GM12891 (cell line): ENCODE data around the gene EEF2K.
"Not testable (repeated sequence)": the region's sequence is repeated elsewhere in the genome, so short reads cannot be mapped to it uniquely, and the experiment has no call there.

Experiments
- DNase-seq: peaks from one replicate; pipeline ENCODE4 v3.0.0; 2011; ENCODE audit warnings: low spot score; ENCODE audit not compliant: insufficient read length
- FAIRE-seq: peaks from 2 replicates; lab custom pipeline; 2011; peaks lifted over from hg19 to GRCh38; lab: Jason Lieb, UNC
- PAX5 ChIP-seq: IDR thresholded peaks from 2 replicates; pipeline ENCODE4 v1.6.1; 2011; ENCODE audit warnings: low read length, moderate library complexity, mild to moderate bottlenecking; ENCODE audit not compliant: insufficient read depth, severe bottlenecking
- POLR2A ChIP-seq: IDR thresholded peaks from 2 replicates; pipeline ENCODE4 v1.6.1; 2011; ENCODE audit warnings: low read depth, low read length, control low read depth
- POLR2AphosphoS5 ChIP-seq: IDR thresholded peaks from 2 replicates; pipeline ENCODE4 v1.6.1; 2011; ENCODE audit warnings: low read depth, low read length, control low read depth
- POU2F2 ChIP-seq: IDR thresholded peaks from 2 replicates; pipeline ENCODE4 v1.6.1; 2011; ENCODE audit warnings: low read depth, mild to moderate bottlenecking, control low read depth, low read length, moderate library complexity
- SPI1 ChIP-seq: IDR thresholded peaks from 2 replicates; pipeline ENCODE4 v1.6.1; 2011; ENCODE audit warnings: low read depth, low read length, control low read depth
- TAF1 ChIP-seq: IDR thresholded peaks from 2 replicates; pipeline ENCODE4 v1.6.1; 2011; ENCODE audit warnings: low read depth, low read length, control low read depth

The EEF2K gene

DNA sequence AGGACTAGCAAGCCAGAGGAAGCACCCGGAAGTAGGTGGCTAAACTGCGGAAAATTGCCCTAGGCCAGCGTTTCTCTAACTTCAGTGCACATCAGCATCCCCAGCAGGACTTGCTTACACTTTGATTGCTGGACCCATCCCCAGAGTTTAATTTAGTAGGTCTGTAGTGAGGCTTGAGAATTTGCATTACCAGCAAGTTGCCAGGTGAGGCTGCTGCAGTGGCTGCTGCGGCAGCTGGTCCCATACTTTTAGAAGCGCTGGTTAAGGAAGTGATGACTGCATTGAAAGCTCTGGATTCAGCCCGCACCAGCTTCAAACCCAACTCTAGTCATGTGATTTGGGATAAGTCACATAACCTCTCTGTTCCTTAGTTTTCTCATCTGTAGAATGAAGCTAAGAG lies 4.2 kb downstream of the EEF2K start:
- FAIRE-seq (no peak), DNase-seq (no peak)
- TF ChIP-seq SPI1: no peak
- TF ChIP-seq TAF1: no peak
- no peak for TF ChIP-seq POLR2AphosphoS5
- TF ChIP-seq POLR2A: no peak
- TF ChIP-seq PAX5: no peak
- no peak for TF ChIP-seq POU2F2

DNA sequence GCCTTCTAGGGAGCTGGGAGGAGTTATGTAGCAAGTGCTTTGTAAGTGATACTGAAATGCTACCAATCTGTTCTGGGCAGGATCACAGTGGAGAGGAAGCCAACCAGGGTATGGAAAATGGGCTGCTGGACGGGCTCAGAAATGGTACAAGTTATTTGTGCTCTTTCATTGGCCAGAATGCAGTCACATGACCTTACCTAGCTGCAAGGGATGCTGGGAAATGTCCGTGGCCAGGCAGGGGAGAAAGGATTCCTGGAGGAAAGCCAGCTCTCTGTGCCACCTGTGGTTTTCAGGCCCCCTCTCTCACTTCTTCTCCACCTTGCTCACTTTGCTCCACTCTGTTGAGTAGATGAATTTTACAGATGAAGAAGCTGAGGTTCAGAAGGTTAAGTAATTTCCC lies 4.8 kb downstream of the EEF2K start:
- no peak for FAIRE-seq

DNA sequence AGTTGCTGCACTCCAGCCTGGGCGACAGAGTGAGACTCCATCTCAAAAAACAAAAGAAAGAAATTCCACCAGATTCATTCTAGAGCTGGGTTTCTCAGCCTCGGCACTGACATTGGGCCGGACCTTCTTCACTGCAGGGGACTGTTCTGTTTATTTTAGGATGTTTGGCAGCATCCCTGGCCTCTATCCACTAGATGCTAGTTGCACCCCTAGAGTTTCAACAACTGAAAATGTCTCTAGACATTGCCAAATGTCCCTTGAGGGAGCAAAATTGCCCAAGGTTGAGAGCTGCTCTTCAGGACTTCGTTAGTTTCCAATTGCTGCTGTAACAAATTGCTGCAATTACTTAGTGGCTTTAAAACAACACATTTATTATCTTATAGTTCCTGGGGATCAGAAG lies 7.2 kb downstream of the EEF2K start:
- no peak for FAIRE-seq
- DNase-seq: no peak
- no peak for TF ChIP-seq SPI1
- no peak for TF ChIP-seq TAF1
- no peak for TF ChIP-seq POU2F2
- no peak for TF ChIP-seq POLR2AphosphoS5
- no peak for TF ChIP-seq PAX5
- no peak for TF ChIP-seq POLR2A

More for the DNA sequence above, 4.8 kb downstream of the EEF2K start:
- DNase-seq: no peak
- no peak for TF ChIP-seq PAX5
- no peak for TF ChIP-seq POLR2A
- no peak for TF ChIP-seq POLR2AphosphoS5
- no peak for TF ChIP-seq TAF1
- TF ChIP-seq SPI1: no peak
- no peak for TF ChIP-seq POU2F2

DNA sequence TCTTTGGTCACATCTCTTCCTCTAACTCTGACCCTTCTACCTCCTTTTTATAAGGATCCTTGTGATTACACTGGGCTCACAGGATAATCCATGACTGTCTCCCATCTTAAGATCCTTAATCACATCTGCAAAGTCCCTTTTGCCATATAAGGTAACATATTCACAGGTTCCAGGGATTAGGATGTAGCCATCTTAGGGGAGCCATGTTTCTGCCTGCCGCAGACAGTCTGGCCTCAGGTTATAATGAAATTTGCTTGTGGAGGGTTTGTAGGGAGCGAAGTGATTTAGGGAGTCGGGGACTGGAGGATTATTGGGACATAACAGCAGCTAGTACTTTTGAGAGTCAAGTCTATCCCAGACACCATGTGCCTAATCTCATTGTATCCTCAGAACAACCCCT lies 7.7 kb downstream of the EEF2K start:
- FAIRE-seq: no peak

DNA sequence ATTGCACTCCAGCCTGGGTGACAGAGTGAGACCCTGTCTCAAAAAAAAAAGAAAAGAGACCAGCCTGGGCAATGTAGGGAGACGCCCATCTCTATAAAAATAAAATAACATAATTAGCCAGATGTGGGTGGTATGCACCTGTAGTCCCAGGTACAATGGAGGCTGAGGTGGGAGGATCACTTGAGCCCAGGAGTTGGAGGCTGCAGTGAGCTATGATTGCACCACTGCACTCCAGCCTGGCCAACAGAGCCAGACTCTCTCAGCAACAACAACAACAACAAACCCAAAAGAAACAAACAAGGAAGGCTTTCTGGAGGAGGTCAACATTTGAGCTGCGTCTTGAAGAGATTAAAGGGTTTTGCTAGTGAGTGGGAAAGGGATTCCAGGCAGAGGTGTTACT lies 8.3 kb downstream of the EEF2K start:
- DNase-seq (no peak), FAIRE-seq (no peak)
- no peak for TF ChIP-seq PAX5
- TF ChIP-seq POLR2AphosphoS5: no peak
- TF ChIP-seq POU2F2: no peak
- TF ChIP-seq TAF1: no peak
- TF ChIP-seq SPI1: no peak
- no peak for TF ChIP-seq POLR2A

More for the DNA sequence above, 7.7 kb downstream of the EEF2K start:
- no peak for DNase-seq
- TF ChIP-seq POLR2A (no peak), TAF1 (no peak), PAX5 (no peak)

DNA sequence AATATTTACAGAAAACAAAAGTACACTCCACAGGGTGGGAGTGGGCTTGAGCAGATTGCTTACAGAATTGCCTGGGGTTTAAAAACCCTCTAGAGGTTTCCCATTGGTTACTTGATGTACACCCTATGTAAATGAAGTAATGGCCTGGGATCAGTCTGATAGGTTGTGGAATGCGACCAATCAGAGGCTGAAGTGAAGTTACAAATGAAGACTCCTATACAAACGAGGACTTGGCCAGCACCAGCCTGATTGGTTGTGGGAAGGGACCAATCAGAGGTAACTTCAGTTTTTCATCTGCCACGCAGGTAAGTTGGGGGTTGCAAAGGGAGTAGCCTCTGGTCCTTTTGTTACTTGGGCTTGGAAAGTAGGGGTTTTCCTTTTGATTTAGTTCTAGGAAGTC lies 8.8 kb downstream of the EEF2K start:
- DNase-seq (no peak), FAIRE-seq (no peak)
- TF ChIP-seq POLR2A (no peak), POLR2AphosphoS5 (no peak), PAX5 (no peak), SPI1 (no peak), TAF1 (no peak), POU2F2 (no peak)

DNA sequence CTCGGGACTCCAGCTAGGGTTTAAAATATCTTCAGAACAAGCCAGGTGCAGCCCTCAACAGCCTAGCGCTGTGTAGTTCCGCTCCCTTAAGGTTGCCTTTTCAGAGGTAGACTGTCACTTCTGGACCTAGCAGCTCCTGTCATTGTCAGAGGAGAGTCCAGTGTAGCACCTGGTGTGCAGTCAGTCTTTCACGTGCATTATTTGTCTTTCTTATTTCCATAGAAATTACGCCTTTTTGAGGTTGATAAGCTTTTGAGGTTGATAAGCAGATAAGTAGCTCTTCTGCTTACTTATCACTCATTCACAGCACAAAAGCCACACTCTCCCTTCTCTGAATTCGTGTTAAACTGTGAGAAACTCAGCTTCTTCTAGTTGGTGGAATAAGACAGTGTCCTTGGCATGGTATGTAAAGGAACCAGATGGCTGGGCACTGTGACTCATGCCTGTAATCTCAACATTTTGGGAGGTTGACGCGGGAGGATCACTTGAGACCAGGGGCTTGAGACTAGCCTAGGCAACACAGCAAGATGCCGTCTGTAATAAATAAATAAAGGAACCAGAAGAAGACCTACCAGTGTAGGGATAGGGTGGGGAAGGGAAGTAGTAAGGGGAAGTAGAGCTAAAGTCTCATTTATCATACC lies 10.2 kb downstream of the EEF2K start:
- TF ChIP-seq PAX5 (no peak), POU2F2 (no peak), TAF1 (no peak), SPI1 (no peak), POLR2A (no peak), POLR2AphosphoS5 (no peak)
- no peak for DNase-seq
- peak; percentile 28 for FAIRE-seq

DNA sequence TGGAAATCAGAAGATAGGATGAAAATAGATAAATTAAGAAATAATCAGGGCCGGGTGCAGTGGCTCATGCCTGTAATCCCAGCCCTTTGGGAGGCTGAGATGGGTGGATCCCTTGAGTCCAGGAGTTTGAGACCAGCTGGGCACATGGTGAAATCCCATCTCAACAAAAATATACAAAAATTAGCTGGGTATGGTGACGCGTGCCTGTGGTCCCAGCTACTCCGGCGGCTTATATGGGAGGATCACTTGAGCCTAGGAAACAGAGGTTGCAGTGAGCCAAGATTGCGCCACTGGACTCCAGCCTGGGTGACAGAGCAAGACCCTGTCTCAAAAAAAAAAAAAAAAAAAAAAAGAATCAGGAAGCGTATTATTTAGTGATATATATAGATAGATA lies 10.8 kb downstream of the EEF2K start:
- FAIRE-seq, DNase-seq: not testable (repeated sequence)

DNA sequence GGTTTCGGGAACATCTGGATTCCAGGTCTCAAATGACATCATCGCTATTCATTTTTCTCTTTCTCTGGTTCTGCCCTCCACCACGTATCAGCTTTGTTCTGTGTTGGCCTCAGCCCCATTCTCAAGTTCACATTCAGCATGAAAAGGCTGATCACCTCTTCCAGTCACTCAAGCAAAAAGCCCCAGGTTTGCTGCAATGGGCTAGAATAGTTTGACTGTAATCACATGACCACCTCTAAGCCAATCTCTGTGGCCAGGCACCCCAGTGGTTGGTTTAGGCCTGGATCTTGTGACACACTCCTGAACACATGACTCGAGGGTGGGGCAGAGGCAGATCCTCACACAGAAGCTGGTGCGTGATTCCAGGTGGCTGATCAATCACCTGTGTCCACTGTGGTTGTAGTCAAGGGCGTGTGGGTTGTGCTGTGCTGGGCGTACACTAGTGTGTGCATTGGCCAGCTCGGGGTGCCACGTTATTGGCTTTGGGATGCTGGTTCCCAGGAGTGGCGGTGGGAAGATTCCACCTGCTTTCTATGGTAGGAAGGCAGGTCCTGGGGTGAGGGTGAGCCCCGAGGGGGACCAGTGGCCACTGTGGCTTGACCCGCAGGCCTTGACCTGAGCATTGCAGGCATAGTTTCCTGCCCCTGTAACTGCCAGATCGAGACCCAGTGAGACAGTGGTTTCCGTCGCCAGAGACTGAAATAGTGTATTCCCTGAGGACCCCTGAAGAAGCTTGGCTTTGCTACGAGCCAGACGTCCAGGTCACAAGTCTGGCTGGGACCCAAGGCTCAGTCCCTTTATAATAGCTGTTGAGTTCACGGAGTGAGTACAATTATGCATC lies 12.0 kb downstream of the EEF2K start:
- TF ChIP-seq POLR2A: peak; percentile 67
- peak; percentile 42 for TF ChIP-seq PAX5
- peak; percentile 80; the same call in 1 of the 2 replicates for TF ChIP-seq POLR2AphosphoS5
- TF ChIP-seq SPI1: 0 out of 2 replicates have a peak, but pooled peaks have one; percentile 11
- TF ChIP-seq POU2F2: no peak
- FAIRE-seq (peak; percentile 92), DNase-seq (peak; percentile 74)

DNA sequence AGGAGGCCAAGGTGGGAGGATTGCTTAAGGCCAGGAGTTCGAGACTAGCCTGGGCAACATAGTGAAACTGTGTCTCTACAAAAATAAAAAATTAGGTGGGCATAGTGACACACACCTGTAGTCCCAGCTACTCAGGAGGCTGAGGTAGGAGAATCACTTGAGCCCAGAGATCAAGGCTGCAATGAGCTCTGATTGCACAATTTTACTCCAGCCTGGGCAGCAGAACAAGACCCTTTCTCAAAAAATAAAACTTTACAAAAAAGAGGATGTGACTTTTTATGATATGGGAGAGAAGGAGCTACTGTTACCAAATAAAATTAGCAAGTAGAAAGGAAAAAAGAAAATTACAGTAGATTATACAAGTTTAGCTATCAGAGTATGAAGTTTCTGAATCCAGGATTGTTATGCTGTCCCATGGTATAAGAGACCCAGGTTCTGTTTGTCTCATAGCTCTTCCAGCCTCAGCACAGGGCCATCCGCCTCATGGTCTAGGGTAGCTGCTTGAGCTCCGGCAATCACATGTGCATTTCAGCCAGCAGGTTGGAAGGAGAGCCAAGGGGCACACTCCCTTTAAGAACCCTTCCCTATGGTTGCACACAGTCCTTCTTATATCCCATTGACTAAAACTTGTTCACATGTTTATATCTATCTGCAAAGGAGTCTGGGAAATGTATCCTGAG lies 13.5 kb downstream of the EEF2K start:
- DNase-seq: no peak
- no peak for FAIRE-seq
- TF ChIP-seq POLR2A: 0 out of 2 replicates have a peak, but pooled peaks have one; percentile 28
- TF ChIP-seq POLR2AphosphoS5: no peak
